GM12875 (cell line): ENCODE results near the gene FAM50B.

Source experiments
- H3K4me3 ChIP-seq: one replicate; pipeline ENCODE4 v1.5.1; 2011; ENCODE audit warnings: low read depth, low read length, control low read depth
- TF ChIP-seq, protein P1 (sequence below): IDR thresholded peaks from 2 replicates; pipeline ENCODE4 v1.5.1; 2011; ENCODE audit warnings: low read depth, mild to moderate bottlenecking, control low read depth, inconsistent platforms, low read length, moderate library complexity, borderline replicate concordance; ENCODE audit not compliant: insufficient read depth

Gene FAM50B

DNA sequence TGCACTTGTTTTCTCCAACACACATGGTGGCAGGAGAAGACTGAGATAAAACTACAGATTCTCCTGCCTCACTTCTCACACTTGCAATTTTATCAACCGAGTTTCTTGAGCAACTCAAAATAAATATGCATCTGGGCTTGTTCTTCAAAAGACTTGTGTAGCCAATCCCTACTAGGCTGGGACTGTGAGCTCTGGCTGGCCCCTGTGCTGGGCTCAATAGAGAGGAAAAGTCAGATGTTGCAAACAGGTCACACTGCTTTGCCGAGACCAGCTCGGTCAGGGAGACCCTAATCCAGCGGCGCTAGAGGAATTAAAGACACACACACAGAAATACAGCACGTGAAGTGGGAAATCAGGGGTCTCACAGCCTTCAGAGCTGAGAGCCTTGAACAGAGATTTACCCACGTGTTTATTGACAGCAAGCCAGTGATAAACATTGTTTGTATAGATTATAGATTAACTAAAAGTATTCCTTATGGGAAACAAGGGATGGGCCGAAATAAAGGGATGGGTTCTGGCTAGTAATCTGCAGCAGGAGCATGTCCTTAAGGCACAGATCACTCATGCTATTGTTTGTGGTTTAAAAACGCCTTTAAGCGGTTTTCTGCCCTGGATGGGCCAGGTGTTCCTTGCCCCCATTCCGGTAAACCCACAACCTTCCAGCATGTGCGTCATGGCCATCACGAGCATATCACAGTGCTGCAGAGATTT lies 32.7 kb downstream of the FAM50B start:
- H3K4me3 ChIP-seq = no peak overlapping the region
- TF ChIP-seq, protein P1, sequence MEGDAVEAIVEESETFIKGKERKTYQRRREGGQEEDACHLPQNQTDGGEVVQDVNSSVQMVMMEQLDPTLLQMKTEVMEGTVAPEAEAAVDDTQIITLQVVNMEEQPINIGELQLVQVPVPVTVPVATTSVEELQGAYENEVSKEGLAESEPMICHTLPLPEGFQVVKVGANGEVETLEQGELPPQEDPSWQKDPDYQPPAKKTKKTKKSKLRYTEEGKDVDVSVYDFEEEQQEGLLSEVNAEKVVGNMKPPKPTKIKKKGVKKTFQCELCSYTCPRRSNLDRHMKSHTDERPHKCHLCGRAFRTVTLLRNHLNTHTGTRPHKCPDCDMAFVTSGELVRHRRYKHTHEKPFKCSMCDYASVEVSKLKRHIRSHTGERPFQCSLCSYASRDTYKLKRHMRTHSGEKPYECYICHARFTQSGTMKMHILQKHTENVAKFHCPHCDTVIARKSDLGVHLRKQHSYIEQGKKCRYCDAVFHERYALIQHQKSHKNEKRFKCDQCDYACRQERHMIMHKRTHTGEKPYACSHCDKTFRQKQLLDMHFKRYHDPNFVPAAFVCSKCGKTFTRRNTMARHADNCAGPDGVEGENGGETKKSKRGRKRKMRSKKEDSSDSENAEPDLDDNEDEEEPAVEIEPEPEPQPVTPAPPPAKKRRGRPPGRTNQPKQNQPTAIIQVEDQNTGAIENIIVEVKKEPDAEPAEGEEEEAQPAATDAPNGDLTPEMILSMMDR = no peak

DNA sequence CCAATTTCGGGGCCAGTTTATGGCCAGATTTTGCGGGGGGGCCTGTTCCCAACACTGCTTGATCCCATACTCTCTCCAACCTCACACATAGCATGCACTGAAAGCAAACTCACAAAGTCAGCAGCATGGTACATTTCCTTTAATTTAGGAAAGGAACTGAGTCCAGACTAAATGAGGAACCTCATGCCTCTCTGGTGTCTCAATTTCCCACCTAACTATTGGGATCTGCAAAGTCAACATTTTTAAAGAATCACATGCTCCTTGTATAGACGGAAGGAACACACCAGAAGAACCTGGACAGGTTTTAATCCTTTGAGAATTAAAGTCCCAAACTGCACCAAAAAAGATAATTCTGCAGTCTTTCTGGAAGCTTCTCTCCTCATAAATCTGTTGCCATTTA lies 33.3 kb downstream of the FAM50B start:
- TF ChIP-seq, protein P1 = no peak
- H3K4me3 ChIP-seq = no peak overlapping the region

DNA sequence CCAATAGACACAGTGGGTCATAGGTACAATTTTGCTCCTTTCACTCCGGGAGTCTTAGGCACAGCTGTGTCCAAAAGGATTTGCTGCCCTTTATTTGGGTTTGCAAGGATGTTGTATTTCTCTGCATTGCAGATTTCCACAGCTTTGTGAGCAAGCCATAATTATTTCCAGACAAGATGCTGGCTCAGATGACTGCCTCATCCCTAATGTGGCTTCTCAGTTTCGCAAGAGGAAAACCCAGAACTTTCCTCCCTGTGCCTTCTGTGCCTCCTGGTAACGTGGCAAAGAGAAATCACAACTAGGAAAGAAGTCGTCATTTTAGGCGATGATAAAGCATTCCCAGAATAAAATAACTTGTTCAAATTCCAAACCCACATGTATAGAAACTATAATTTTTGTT lies 33.7 kb downstream of the FAM50B start:
- H3K4me3 ChIP-seq = no peak overlapping the region
- TF ChIP-seq, protein P1 = no peak

DNA sequence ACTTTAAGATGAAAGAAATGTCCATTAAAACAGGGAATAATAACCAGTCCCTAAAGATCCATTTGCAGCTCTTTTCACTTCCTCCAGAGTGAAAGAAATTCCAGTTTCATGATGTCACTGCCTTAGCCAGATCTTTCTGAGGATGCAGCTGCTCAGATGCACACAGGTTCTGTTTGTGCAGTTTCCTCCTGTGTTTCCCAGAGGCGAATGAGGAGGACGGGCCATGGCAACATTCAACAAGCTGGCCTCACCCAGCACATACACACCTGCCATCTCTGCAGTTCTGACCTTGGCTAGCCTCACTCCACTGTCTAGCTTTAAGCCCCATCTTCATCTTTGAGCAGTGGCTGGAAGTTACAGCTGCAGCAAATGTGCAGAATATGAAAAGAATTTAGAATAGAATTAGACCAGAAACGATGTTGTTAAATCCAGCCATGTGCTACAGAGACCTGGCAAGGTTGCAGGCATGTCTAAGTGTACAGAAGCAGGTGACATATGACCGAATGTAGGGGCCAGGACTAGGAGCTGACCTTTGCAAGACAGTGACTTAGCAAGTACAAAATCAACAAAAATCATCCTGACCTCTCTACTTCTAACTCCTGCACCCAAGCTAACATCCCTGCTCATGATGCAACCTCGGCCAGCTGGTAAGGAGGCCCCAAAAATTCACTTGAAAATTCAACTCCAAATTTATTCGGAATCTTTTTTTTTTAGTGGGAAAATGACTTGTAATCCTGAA lies 35.0 kb downstream of the FAM50B start:
- TF ChIP-seq, protein P1 = no peak
- no peak overlapping the region for H3K4me3 ChIP-seq

DNA sequence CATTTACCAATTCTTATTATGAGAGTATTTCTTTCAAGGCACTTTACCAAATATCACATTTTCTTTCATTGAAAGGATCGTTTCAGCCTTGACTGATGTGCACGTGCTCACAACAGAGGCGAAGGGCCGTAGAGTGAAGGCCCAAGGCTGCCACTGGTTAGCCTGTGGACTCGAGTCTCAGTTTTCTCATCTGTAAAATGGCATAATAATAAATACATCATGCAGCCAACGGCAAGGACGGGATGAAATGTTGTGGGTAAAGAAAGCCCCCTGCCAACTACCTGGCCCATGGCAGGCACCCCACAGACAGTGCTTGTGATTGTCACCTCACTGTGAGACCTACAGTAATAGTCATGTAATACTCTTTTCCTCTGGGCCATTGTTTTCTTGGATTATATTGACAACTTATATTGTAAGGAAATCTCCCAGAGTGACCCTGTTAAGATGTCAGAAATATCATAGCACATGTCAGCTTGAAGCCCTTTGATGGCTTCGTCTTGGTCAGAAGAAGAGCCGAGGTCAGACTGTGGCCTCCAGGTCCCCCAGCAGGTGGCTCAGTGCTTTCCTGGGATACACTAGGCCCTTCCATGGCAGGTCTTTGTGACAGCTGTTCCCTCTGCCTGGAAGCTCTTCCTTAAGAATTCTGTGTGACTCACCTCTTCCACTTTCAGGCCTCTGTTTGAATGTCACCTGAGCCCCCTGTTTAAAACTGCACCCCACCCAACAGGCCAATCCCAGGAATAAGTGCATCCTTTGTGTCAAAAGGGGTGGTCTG lies 36.3 kb downstream of the FAM50B start:
- no peak overlapping the region for H3K4me3 ChIP-seq
- TF ChIP-seq, protein P1 = peak; percentile 19; the same call in 1 of the 2 replicates

DNA sequence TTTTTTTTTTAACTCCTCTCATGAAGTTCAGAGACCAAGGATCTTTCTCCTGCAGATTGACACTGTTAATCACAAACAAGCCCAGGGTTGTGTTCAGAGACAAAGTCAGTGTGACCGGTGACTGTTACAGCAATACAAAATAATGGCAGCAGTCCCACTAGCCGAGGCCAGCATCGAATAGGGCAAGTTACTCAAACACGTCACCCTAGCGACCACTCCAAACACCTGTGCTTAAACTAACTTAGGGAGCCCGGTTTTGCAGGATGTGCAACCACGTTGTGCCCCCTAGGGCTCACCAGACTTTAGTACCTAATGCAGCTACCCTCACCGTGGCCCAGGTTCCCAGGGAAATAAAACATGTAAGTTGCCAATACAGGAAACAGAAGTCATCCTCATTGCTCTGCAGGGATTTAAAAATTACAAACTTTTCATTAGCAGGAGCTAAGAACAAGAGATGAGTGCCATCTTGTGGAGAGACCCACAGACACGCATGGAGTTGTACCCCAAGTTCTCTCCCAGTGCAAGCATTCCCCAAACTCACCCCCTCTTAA lies 38.1 kb downstream of the FAM50B start:
- TF ChIP-seq, protein P1 = peak; percentile 21; the same call in 1 of the 2 replicates
- no peak overlapping the region for H3K4me3 ChIP-seq
